Uterus (tissue), 4 donors: ENCODE data around the gene PLXDC2. TPM values are rescaled to one million over a fixed set of nuclear protein-coding genes. Genes with fewer than 3 reads are reported as not detected.

Source experiments
- DNase-seq, 2 donors: peaks; one replicate each; pipeline ENCODE4 v3.0.0-alpha.2; 2019 to 2020
- H3K27ac ChIP-seq, 2 donors: fragments of 200-600 bp; sonication (generic); 1 replicate in 1 of 2; 2 replicates in 1 of 2; pipeline ENCODE4 v1.5.1; 2016 to 2018
- H3K27me3 ChIP-seq, 2 donors: fragments of 200-600 bp; sonication (generic); one replicate each; pipeline ENCODE4 v1.5.1; 2018 to 2019; ENCODE audit warnings: control low read depth in 1 of 2
- H3K36me3 ChIP-seq, 2 donors: fragments of 200-600 bp; sonication (generic); one replicate each; pipeline ENCODE4 v1.5.1; 2019; ENCODE audit warnings: control low read depth in 1 of 2
- H3K4me1 ChIP-seq, 2 donors: fragments of 200-600 bp; sonication (generic); one replicate each; pipeline ENCODE4 v1.5.1; 2018 to 2019; ENCODE audit warnings: control low read depth in 1 of 2
- H3K4me3 ChIP-seq, 2 donors: fragments of 200-600 bp; sonication (generic); 1 replicate in 1 of 2; 2 replicates in 1 of 2; pipeline ENCODE4 v1.5.1; 2018 to 2019; ENCODE audit warnings: mild to moderate bottlenecking in 1 of 2
- H3K9me3 ChIP-seq, 2 donors: fragments of 200-600 bp; sonication (generic); one replicate each; pipeline ENCODE4 v1.5.1; 2019; ENCODE audit warnings: control low read depth in 1 of 2
- POLR2A ChIP-seq, 2 donors: fragments of 450-650 bp; IDR thresholded peaks; one replicate each; pipeline ENCODE4 v1.6.1; 2016; ENCODE audit warnings: antibody characterized with exemption in 2 of 2, mild to moderate bottlenecking in 1 of 2, moderate library complexity in 1 of 2
- intact Hi-C: fragments of 100-400 bp; cut with DNase I; formaldehyde crosslinking; loops from one replicate; pipeline ENCODE4 v1.15.1; 2023; ENCODE audit warnings: low total_unique reads
- total RNA-seq, 4 donors: library from RNA; depleted of rRNA in 3 of 4; stranded (reverse); fragments of >200 nt in 3 of 4; gene quantifications; one replicate each; pipeline versions ENCODE4 v1.1.0 to v1.2.4, GENCODE V29; 2014 to 2023
- TF ChIP-seq, protein P1 (sequence below), 4 experiments: fragments of 200-600 bp in 2 of 4; fragments of 450-650 bp in 2 of 4; sonication (generic) in 2 of 4; IDR thresholded peaks; one replicate each; pipeline ENCODE4 v1.5.1; 2016 to 2019; ENCODE audit warnings: antibody characterized with exemption in 4 of 4, mild to moderate bottlenecking in 2 of 4, moderate library complexity in 1 of 4
- donor health status: DM: yes; HTN: yes; CAD: no.

Gene PLXDC2
- total RNA-seq, 4 donors from 2014 or later = 39.4 to 59.2 (median 52.2) TPM

DNA sequence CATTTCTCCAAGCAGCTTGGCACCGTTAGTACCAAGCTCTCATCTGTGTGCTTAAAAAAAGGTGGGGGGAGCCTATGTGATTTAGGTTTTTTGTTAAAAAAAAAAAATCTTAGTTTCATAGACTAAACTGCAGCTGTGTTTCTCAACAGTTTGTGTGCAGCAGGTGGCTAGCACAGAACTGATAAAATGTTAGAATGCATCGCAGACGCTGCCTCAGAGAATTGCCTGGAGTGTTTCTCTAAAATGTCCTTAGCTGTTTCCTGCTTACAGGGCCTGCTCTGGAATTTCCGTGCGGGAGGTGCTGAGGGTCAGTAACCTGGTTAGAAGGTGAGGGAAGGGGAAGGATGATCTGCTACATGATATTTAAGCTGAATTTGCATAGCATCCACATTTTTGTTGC lies 268.9 kb downstream of the PLXDC2 start:
- no peak for DNase-seq
- intact Hi-C loops = no loop called here
- Histone ChIP-seq H3K4me3 (no peak overlapping the region), H3K27me3 (no peaks in the 10 kb centered on the region), H3K9me3 (no peaks in the 10 kb centered on the region), H3K4me1 (no peaks in the 10 kb centered on the region), H3K27ac (no peak overlapping the region), H3K36me3 (no peaks in the 10 kb centered on the region)
- no peak for TF ChIP-seq POLR2A (IDR thresholded peaks at IDR 0.05)
- TF ChIP-seq, protein P1, sequence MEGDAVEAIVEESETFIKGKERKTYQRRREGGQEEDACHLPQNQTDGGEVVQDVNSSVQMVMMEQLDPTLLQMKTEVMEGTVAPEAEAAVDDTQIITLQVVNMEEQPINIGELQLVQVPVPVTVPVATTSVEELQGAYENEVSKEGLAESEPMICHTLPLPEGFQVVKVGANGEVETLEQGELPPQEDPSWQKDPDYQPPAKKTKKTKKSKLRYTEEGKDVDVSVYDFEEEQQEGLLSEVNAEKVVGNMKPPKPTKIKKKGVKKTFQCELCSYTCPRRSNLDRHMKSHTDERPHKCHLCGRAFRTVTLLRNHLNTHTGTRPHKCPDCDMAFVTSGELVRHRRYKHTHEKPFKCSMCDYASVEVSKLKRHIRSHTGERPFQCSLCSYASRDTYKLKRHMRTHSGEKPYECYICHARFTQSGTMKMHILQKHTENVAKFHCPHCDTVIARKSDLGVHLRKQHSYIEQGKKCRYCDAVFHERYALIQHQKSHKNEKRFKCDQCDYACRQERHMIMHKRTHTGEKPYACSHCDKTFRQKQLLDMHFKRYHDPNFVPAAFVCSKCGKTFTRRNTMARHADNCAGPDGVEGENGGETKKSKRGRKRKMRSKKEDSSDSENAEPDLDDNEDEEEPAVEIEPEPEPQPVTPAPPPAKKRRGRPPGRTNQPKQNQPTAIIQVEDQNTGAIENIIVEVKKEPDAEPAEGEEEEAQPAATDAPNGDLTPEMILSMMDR (IDR thresholded peaks at IDR 0.05) = no peak

DNA sequence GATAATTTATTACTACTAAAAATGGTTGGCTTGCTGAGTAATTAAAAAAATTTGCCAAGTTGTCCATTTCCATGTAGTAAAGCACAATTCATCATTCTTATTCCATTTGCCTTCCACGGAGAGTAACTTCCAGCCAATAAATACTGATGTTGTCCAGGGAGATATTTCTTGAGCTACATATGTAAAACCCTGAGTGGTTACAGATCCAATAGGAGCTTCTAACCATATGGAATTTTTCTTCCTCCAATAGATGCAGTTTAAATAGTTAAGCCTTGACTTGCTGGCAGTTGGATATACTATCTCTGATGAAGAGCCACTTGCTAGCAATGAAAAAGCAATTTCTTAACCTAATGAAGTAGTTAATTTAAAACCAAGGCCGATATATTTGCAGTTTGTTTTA lies 271.1 kb downstream of the PLXDC2 start:
- DNase-seq = no peak
- H3K27me3 ChIP-seq = no peaks in the 10 kb centered on the region
- H3K36me3 ChIP-seq = no peaks in the 10 kb centered on the region
- no peak for TF ChIP-seq POLR2A (IDR thresholded peaks at IDR 0.05)
- TF ChIP-seq, protein P1 (IDR thresholded peaks at IDR 0.05) = no peak
- H3K4me3 ChIP-seq = no peak overlapping the region
- intact Hi-C loops = no loop called here
- H3K4me1 ChIP-seq = no peaks in the 10 kb centered on the region
- no peak overlapping the region for H3K27ac ChIP-seq
- H3K9me3 ChIP-seq = no peaks in the 10 kb centered on the region

DNA sequence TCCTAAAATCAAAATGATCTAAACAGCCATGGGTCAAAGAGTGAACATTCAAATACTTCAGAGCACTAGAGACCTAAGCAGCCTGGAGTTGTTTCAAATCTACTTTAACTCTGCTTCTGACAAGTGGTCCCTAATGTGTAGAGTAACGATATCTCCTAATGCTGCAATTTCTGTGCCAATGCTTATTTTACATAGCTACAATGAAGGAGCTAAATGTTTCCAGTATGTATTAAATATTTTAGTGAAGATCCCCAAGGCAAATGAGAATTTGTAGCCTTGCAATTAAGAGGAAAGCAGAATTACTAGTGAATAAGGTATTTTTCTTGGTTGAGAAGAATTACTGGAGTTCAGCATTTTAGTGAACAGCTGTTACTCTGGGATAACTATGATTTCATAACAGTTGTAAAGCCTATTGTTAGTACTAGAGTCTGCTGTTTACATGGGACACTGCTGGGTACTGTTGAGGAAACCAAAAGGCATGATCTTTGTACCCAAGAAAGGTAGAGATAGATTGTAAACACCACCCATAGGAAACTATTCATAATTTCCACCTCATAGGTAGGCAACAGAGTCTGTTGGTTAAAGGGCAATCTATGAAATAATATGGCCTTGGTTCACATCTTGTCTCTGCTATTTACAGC lies 271.9 kb downstream of the PLXDC2 start:
- Histone ChIP-seq H3K4me3 (no peak overlapping the region), H3K27ac (no peak overlapping the region), H3K9me3 (no peaks in the 10 kb centered on the region), H3K27me3 (no peaks in the 10 kb centered on the region), H3K4me1 (no peaks in the 10 kb centered on the region), H3K36me3 (no peaks in the 10 kb centered on the region)
- intact Hi-C loops = no loop called here
- no peak for DNase-seq
- TF ChIP-seq, protein P1 (IDR thresholded peaks at IDR 0.05) = no peak
- no peak for TF ChIP-seq POLR2A (IDR thresholded peaks at IDR 0.05)

DNA sequence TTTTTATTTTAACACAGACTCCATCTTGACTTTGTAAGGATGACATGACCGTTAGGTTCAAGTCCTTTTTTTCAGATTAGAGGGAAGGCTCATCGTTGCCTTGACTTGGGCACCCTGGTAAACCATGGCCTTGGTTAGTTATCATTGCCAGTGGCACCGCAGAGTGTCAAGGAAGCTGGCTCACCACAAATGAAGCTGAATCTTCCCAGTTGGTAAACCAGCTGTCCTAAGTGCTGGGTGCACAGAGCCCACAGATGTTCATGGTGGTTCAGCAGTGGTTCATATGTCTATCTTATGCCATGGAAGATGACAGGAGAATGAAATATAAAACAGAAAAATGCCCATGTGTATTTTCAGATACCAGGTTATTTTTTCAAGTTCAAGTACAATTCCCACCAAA lies 273.6 kb downstream of the PLXDC2 start:
- H3K9me3 ChIP-seq = no peaks in the 10 kb centered on the region
- TF ChIP-seq, protein P1 (IDR thresholded peaks at IDR 0.05) = no peak
- no peak for TF ChIP-seq POLR2A (IDR thresholded peaks at IDR 0.05)
- no peaks in the 10 kb centered on the region for H3K4me1 ChIP-seq
- intact Hi-C loops = no loop called here
- DNase-seq = no peak
- H3K4me3 ChIP-seq = no peak overlapping the region
- H3K27me3 ChIP-seq = no peaks in the 10 kb centered on the region
- no peak overlapping the region for H3K27ac ChIP-seq
- no peaks in the 10 kb centered on the region for H3K36me3 ChIP-seq

DNA sequence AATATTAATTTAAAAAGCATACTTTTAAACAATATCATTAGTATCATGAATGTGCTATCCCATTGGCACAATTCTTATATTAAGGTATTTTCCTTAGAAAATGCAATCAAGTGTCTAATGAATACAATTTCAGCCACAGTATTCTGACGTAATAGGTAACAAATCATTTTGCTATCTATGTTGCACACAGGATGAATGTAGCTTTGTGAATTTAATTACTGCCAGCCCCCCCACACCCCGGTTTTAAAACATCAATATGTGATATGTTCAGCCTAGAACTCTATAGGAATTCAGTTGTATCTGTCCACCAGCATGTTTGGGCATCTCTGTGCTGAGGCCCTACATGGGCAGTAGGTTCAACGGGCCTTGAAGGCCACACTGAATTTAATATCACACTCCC lies 274.6 kb downstream of the PLXDC2 start:
- intact Hi-C loops = no loop called here
- DNase-seq = no peak
- Histone ChIP-seq H3K27ac (no peak overlapping the region), H3K9me3 (no peaks in the 10 kb centered on the region), H3K4me1 (no peaks in the 10 kb centered on the region), H3K27me3 (no peaks in the 10 kb centered on the region), H3K36me3 (no peaks in the 10 kb centered on the region), H3K4me3 (no peak overlapping the region)
- TF ChIP-seq, protein P1 (IDR thresholded peaks at IDR 0.05) = no peak
- TF ChIP-seq POLR2A (IDR thresholded peaks at IDR 0.05) = no peak
